ENCODE results near the gene ZBP1.
"Not testable (repeated sequence)": the region's sequence is repeated elsewhere in the genome, so short reads cannot be mapped to it uniquely, and the experiment has no call there.

Gene ZBP1

GRCh38 chr20:57647933-57648785 lies 27.9 kb upstream of the ZBP1 start:
- DNase-seq (ENCODE audit: low read depth in 1 of 2, low spot score in 1 of 2), result no peak

GRCh38 chr20:57647006-57647932 lies 27.0 kb upstream of the ZBP1 start:
- no peak for DNase-seq (ENCODE audit: low read depth in 1 of 2, low spot score in 1 of 2)

- no peak for DNase-seq (ENCODE audit: low read depth in 1 of 2, low spot score in 1 of 2)
Measured at GRCh38 chr20:57638895-57639236, 18.6 kb upstream of the ZBP1 start.

GRCh38 chr20:57638173-57638894 lies 18.1 kb upstream of the ZBP1 start:
- DNase-seq (ENCODE audit: low read depth in 1 of 2, low spot score in 1 of 2), result no peak

- DNase-seq (ENCODE audit: low read depth in 1 of 2, low spot score in 1 of 2), result no peak
Measured at GRCh38 chr20:57633945-57634491, 13.8 kb upstream of the ZBP1 start.

GRCh38 chr20:57632286-57632685 lies 12.1 kb upstream of the ZBP1 start:
- DNase-seq (ENCODE audit: low read depth in 1 of 2, low spot score in 1 of 2), result no peak

GRCh38 chr20:57630061-57630460 lies 9.8 kb upstream of the ZBP1 start:
- DNase-seq (ENCODE audit: low read depth in 1 of 2, low spot score in 1 of 2), result no peak

- not testable (repeated sequence) for DNase-seq (ENCODE audit: low read depth in 1 of 2, low spot score in 1 of 2)
Measured at GRCh38 chr20:57629491-57629901, 9.3 kb upstream of the ZBP1 start.

- DNase-seq (ENCODE audit: low read depth in 1 of 2, low spot score in 1 of 2), result not testable (repeated sequence)
Measured at GRCh38 chr20:57628962-57629308, 8.7 kb upstream of the ZBP1 start.

GRCh38 chr20:57628047-57628961 lies 8.1 kb upstream of the ZBP1 start:
- no peak for DNase-seq (ENCODE audit: low read depth in 1 of 2, low spot score in 1 of 2)

- DNase-seq (ENCODE audit: low read depth in 1 of 2, low spot score in 1 of 2), result no peak
Measured at GRCh38 chr20:57627339-57627738, 7.1 kb upstream of the ZBP1 start.

- DNase-seq (ENCODE audit: low read depth in 1 of 2, low spot score in 1 of 2), result no peak
Measured at GRCh38 chr20:57625978-57626377, 5.8 kb upstream of the ZBP1 start.

- no peak for DNase-seq (ENCODE audit: low read depth in 1 of 2, low spot score in 1 of 2)
Measured at GRCh38 chr20:57625181-57625958, 5.1 kb upstream of the ZBP1 start.

- no peak for DNase-seq (ENCODE audit: low read depth in 1 of 2, low spot score in 1 of 2)
Measured at GRCh38 chr20:57624124-57624523, 3.9 kb upstream of the ZBP1 start.

GRCh38 chr20:57622579-57623381 lies 2.6 kb upstream of the ZBP1 start:
- peak; percentile 48 to 60 for DNase-seq (ENCODE audit: low read depth in 1 of 2, low spot score in 1 of 2)

- DNase-seq (ENCODE audit: low read depth in 1 of 2, low spot score in 1 of 2), result no peak
Measured at GRCh38 chr20:57622201-57622570, 2.0 kb upstream of the ZBP1 start.

- DNase-seq (ENCODE audit: low read depth in 1 of 2, low spot score in 1 of 2), result no peak
Measured at GRCh38 chr20:57621421-57622200, 1.4 kb upstream of the ZBP1 start.

- DNase-seq (ENCODE audit: low read depth in 1 of 2, low spot score in 1 of 2), result no peak
Measured at GRCh38 chr20:57620999-57621398, 773 bp upstream of the ZBP1 start.

All from stimulated activated CD4-positive, alpha-beta T cell treated with anti-CD3 and anti-CD28 coated beads, Interleukin-15, amount 100 ng/mL, for 1 hour (primary cell).